T follicular helper cell (primary cell): Measurements from ENCODE around the gene MBNL2.
A peak's percentile ranks its signal among the peaks of the same experiment; 100 is the strongest.
"Not testable (repeated sequence)": the region's sequence is repeated elsewhere in the genome, so short reads cannot be mapped to it uniquely, and the experiment has no call there.

Experiments used
- DNase-seq: peaks from one replicate; pipeline ENCODE4 v3.0.0-alpha.2; 2020; ENCODE audit warnings: low read depth

The MBNL2 gene

GRCh38 chr13:97347255-97347932, 125.3 kb downstream of the MBNL2 start:
- no peak for DNase-seq

- no peak for DNase-seq
Observed at GRCh38 chr13:97348569-97349100, 126.5 kb downstream of the MBNL2 start.

- DNase-seq = not testable (repeated sequence)
Observed at GRCh38 chr13:97352012-97352411, 129.9 kb downstream of the MBNL2 start.

- DNase-seq = no peak
Observed at GRCh38 chr13:97352815-97353214, 130.7 kb downstream of the MBNL2 start.

- DNase-seq = no peak
Observed at GRCh38 chr13:97353927-97354675, 132.0 kb downstream of the MBNL2 start.

GRCh38 chr13:97354808-97355207, 132.7 kb downstream of the MBNL2 start:
- no peak for DNase-seq

GRCh38 chr13:97356592-97356991, 134.5 kb downstream of the MBNL2 start:
- DNase-seq = no peak

GRCh38 chr13:97359181-97360057, 137.3 kb downstream of the MBNL2 start:
- DNase-seq = peak; percentile 11

- no peak for DNase-seq
Observed at GRCh38 chr13:97360610-97361009, 138.5 kb downstream of the MBNL2 start.

- no peak for DNase-seq
Observed at GRCh38 chr13:97364031-97364430, 141.9 kb downstream of the MBNL2 start.

- no peak for DNase-seq
Observed at GRCh38 chr13:97364827-97365226, 142.7 kb downstream of the MBNL2 start.

GRCh38 chr13:97366172-97366688, 144.1 kb downstream of the MBNL2 start:
- DNase-seq = no peak

GRCh38 chr13:97367016-97367822, 145.1 kb downstream of the MBNL2 start:
- no peak for DNase-seq

GRCh38 chr13:97369261-97369893, 147.2 kb downstream of the MBNL2 start:
- DNase-seq = no peak

- no peak for DNase-seq
Observed at GRCh38 chr13:97371486-97372109, 149.5 kb downstream of the MBNL2 start.

- DNase-seq = no peak
Observed at GRCh38 chr13:97372936-97373335, 150.8 kb downstream of the MBNL2 start.

GRCh38 chr13:97373787-97374186, 151.7 kb downstream of the MBNL2 start:
- DNase-seq = no peak

- no peak for DNase-seq
Observed at GRCh38 chr13:97376981-97377380, 154.8 kb downstream of the MBNL2 start.

GRCh38 chr13:97379386-97379785, 157.3 kb downstream of the MBNL2 start:
- DNase-seq = no peak

- no peak for DNase-seq
Observed at GRCh38 chr13:97380696-97381095, 158.6 kb downstream of the MBNL2 start.
